Fibroblast of gingiva (primary cell): ENCODE results near the gene MAP2K4.

Experiments used
- DNase-seq: peaks from one replicate; pipeline ENCODE4 v3.0.0-alpha.2; 2011; ENCODE audit warnings: low read depth

Gene MAP2K4

GRCh38 chr17:12040478-12040877, 19.8 kb downstream of the MAP2K4 start:
- DNase-seq: no peak

- DNase-seq: peak; percentile 49
Observed at GRCh38 chr17:12041312-12041711, 20.6 kb downstream of the MAP2K4 start.

- no peak for DNase-seq
Observed at GRCh38 chr17:12043702-12044101, 23.0 kb downstream of the MAP2K4 start.

GRCh38 chr17:12046786-12047185, 26.1 kb downstream of the MAP2K4 start:
- DNase-seq: no peak

- no peak for DNase-seq
Observed at GRCh38 chr17:12047681-12048376, 27.2 kb downstream of the MAP2K4 start.

- DNase-seq: no peak
Observed at GRCh38 chr17:12048843-12049473, 28.3 kb downstream of the MAP2K4 start.

GRCh38 chr17:12050646-12051225, 30.1 kb downstream of the MAP2K4 start:
- no peak for DNase-seq

- DNase-seq: no peak
Observed at GRCh38 chr17:12053552-12053951, 32.9 kb downstream of the MAP2K4 start.

- DNase-seq: no peak
Observed at GRCh38 chr17:12055889-12056288, 35.2 kb downstream of the MAP2K4 start.

- DNase-seq: no peak
Observed at GRCh38 chr17:12057520-12057919, 36.8 kb downstream of the MAP2K4 start.

GRCh38 chr17:12058535-12058934, 37.9 kb downstream of the MAP2K4 start:
- no peak for DNase-seq

GRCh38 chr17:12062249-12062648, 41.6 kb downstream of the MAP2K4 start:
- DNase-seq: no peak

- no peak for DNase-seq
Observed at GRCh38 chr17:12064395-12064794, 43.7 kb downstream of the MAP2K4 start.

GRCh38 chr17:12067485-12067884, 46.8 kb downstream of the MAP2K4 start:
- no peak for DNase-seq

- DNase-seq: no peak
Observed at GRCh38 chr17:12068946-12069345, 48.3 kb downstream of the MAP2K4 start.

GRCh38 chr17:12070561-12070960, 49.9 kb downstream of the MAP2K4 start:
- peak; percentile 43 for DNase-seq

GRCh38 chr17:12074346-12074745, 53.7 kb downstream of the MAP2K4 start:
- DNase-seq: no peak

GRCh38 chr17:12077773-12078172, 57.1 kb downstream of the MAP2K4 start:
- no peak for DNase-seq

- DNase-seq: peak; percentile 27
Observed at GRCh38 chr17:12078791-12079190, 58.1 kb downstream of the MAP2K4 start.

- DNase-seq: no peak
Observed at GRCh38 chr17:12081720-12082119, 61.0 kb downstream of the MAP2K4 start.

- no peak for DNase-seq
Observed at GRCh38 chr17:12085076-12085949, 64.6 kb downstream of the MAP2K4 start.

GRCh38 chr17:12088035-12088434, 67.4 kb downstream of the MAP2K4 start:
- DNase-seq: no peak
